Colonic mucosa (tissue), 4 donors: Measurements from ENCODE around the gene GPR18. TPM values are rescaled to one million over a fixed set of nuclear protein-coding genes. Genes with fewer than 3 reads are reported as not detected.

Experiments
- DNase-seq: peaks from one replicate; pipeline ENCODE4 v3.0.0-alpha.2; 2020
- H3K27ac ChIP-seq: fragments of 200-600 bp; one replicate; pipeline ENCODE4 v1.8.0; 2021
- H3K27me3 ChIP-seq: fragments of 200-600 bp; one replicate; pipeline ENCODE4 v1.8.0; 2021
- H3K36me3 ChIP-seq: fragments of 200-600 bp; one replicate; pipeline ENCODE4 v1.8.0; 2021
- H3K4me1 ChIP-seq: fragments of 200-600 bp; one replicate; pipeline ENCODE4 v1.8.0; 2021; ENCODE audit warnings: mild to moderate bottlenecking
- H3K4me3 ChIP-seq: fragments of 200-600 bp; one replicate; pipeline ENCODE4 v1.8.0; 2021
- H3K9ac ChIP-seq, 2 donors: one replicate each; pipeline ENCODE4 v1.7.0; 2013; ENCODE audit warnings: control low read depth in 2 of 2, low read depth in 2 of 2, low read length in 2 of 2
- H3K9me3 ChIP-seq: fragments of 200-600 bp; one replicate; pipeline ENCODE4 v1.8.0; 2021
- CTCF ChIP-seq: fragments of 200-600 bp; IDR thresholded peaks from one replicate; pipeline ENCODE4 v1.8.0; 2022; ENCODE audit warnings: antibody characterized with exemption, mild to moderate bottlenecking
- intact Hi-C: fragments of 100-400 bp; cut with DNase I; formaldehyde crosslinking; loops from one replicate; pipeline ENCODE4 v1.14.1; 2022
- total RNA-seq, 2 donors: library from RNA; stranded (reverse); fragmentation: NEBNext Ultra II Directional in 1 of 2; extraction: Animal tissue kit (Norgen Biotek cat#: 25700) in 1 of 2; gene quantifications; one replicate each; pipeline ENCODE4 v1.2.1, GENCODE V29; 2021
- donor health status: healthy.
- donor health status: DM: no; HTN: no; CAD: no.
- donor health status: DM: no; HTN: no; CAD: no.

Gene GPR18
- total RNA-seq, 2 donors from 2014 or later: 0.35 TPM; not detected in 1

- peak overlapping the region; percentile 2 for H3K27ac ChIP-seq
These were observed 41.8 kb upstream of the GPR18 start for GRCh38 chr13:99299920-99300341.

GRCh38 chr13:99299256-99299919 lies 41.2 kb upstream of the GPR18 start:
- H3K9ac ChIP-seq: no peak overlapping the region
- peaks cover 4% of the 10 kb centered on the region for H3K4me1 ChIP-seq
- H3K9me3 ChIP-seq: no peaks in the 10 kb centered on the region
- no peaks in the 10 kb centered on the region for H3K27me3 ChIP-seq
- intact Hi-C loops: no loop called here
- TF ChIP-seq CTCF: no peak
- peak overlapping the region; percentile 2 for H3K27ac ChIP-seq
- H3K4me3 ChIP-seq: no peak overlapping the region
- no peak for DNase-seq
- H3K36me3 ChIP-seq: no peaks in the 10 kb centered on the region

More at GRCh38 chr13:99299920-99300341, 41.8 kb upstream of the GPR18 start:
- H3K4me1 ChIP-seq: no peaks in the 10 kb centered on the region
- no peak for DNase-seq
- no peaks in the 10 kb centered on the region for H3K9me3 ChIP-seq
- no peaks in the 10 kb centered on the region for H3K27me3 ChIP-seq
- H3K36me3 ChIP-seq: no peaks in the 10 kb centered on the region
- no peak overlapping the region for H3K4me3 ChIP-seq
- H3K9ac ChIP-seq: no peak overlapping the region
- intact Hi-C loops: no loop called here
- TF ChIP-seq CTCF: no peak

GRCh38 chr13:99298056-99298455 lies 39.9 kb upstream of the GPR18 start:
- H3K27ac ChIP-seq: peak overlapping the region; percentile 30
- H3K9ac ChIP-seq: no peak overlapping the region
- no peaks in the 10 kb centered on the region for H3K9me3 ChIP-seq
- peaks cover 7% of the 10 kb centered on the region for H3K4me1 ChIP-seq
- no peaks in the 10 kb centered on the region for H3K27me3 ChIP-seq
- H3K4me3 ChIP-seq: no peak overlapping the region
- TF ChIP-seq CTCF: no peak
- intact Hi-C loops: no loop called here
- no peaks in the 10 kb centered on the region for H3K36me3 ChIP-seq
- no peak for DNase-seq

- intact Hi-C loops: no loop called here
These were observed 39.2 kb upstream of the GPR18 start for GRCh38 chr13:99297331-99297730.

GRCh38 chr13:99296398-99296797 lies 38.2 kb upstream of the GPR18 start:
- H3K9ac ChIP-seq: no peak overlapping the region
- H3K4me3 ChIP-seq: no peak overlapping the region
- peaks cover 7% of the 10 kb centered on the region for H3K4me1 ChIP-seq
- H3K36me3 ChIP-seq: no peaks in the 10 kb centered on the region
- no peak for TF ChIP-seq CTCF
- intact Hi-C loops: no loop called here
- peak overlapping the region; percentile 30 for H3K27ac ChIP-seq
- no peaks in the 10 kb centered on the region for H3K27me3 ChIP-seq
- DNase-seq: no peak
- H3K9me3 ChIP-seq: no peaks in the 10 kb centered on the region

More at GRCh38 chr13:99297331-99297730, 39.2 kb upstream of the GPR18 start:
- H3K4me1 ChIP-seq: peaks cover 7% of the 10 kb centered on the region
- H3K9ac ChIP-seq: no peak overlapping the region
- H3K4me3 ChIP-seq: no peak overlapping the region
- no peak for TF ChIP-seq CTCF
- H3K27ac ChIP-seq: peak overlapping the region; percentile 30
- DNase-seq: no peak
- H3K36me3 ChIP-seq: no peaks in the 10 kb centered on the region
- H3K9me3 ChIP-seq: no peaks in the 10 kb centered on the region
- H3K27me3 ChIP-seq: no peaks in the 10 kb centered on the region
